Activated gamma-delta T cell (primary cell): ENCODE data around the gene TFF2.
A peak's percentile ranks its signal among the peaks of the same experiment; 100 is the strongest.

Source experiments
- DNase-seq: peaks from one replicate; lab custom pipeline; 2025; lab: John Stamatoyannopoulos, UW

Gene TFF2

GRCh38 chr21:42384156-42384945 is 33.6 kb upstream of the TFF2 start:
- no peak for DNase-seq

- no peak for DNase-seq
These were observed 32.5 kb upstream of the TFF2 start for GRCh38 chr21:42383331-42383730.

- no peak for DNase-seq
These were observed 32.1 kb upstream of the TFF2 start for GRCh38 chr21:42382915-42383314.

GRCh38 chr21:42381347-42381984 is 30.7 kb upstream of the TFF2 start:
- no peak for DNase-seq

- no peak for DNase-seq
These were observed 28.8 kb upstream of the TFF2 start for GRCh38 chr21:42379426-42380215.

- no peak for DNase-seq
These were observed 27.6 kb upstream of the TFF2 start for GRCh38 chr21:42378418-42378817.

GRCh38 chr21:42377951-42378340 is 27.2 kb upstream of the TFF2 start:
- DNase-seq, result no peak

GRCh38 chr21:42377211-42377950 is 26.6 kb upstream of the TFF2 start:
- no peak for DNase-seq

- DNase-seq, result peak; percentile 46
These were observed 25.7 kb upstream of the TFF2 start for GRCh38 chr21:42376338-42376982.

- DNase-seq, result no peak
These were observed 25.2 kb upstream of the TFF2 start for GRCh38 chr21:42375966-42376337.

- no peak for DNase-seq
These were observed 24.7 kb upstream of the TFF2 start for GRCh38 chr21:42375506-42375905.

GRCh38 chr21:42374864-42375499 is 24.2 kb upstream of the TFF2 start:
- DNase-seq, result no peak

GRCh38 chr21:42374457-42374856 is 23.7 kb upstream of the TFF2 start:
- DNase-seq, result no peak

GRCh38 chr21:42373908-42374455 is 23.2 kb upstream of the TFF2 start:
- no peak for DNase-seq

- DNase-seq, result no peak
These were observed 22.6 kb upstream of the TFF2 start for GRCh38 chr21:42373196-42373907.

- DNase-seq, result no peak
These were observed 20.3 kb upstream of the TFF2 start for GRCh38 chr21:42370894-42371654.

- DNase-seq, result no peak
These were observed 19.0 kb upstream of the TFF2 start for GRCh38 chr21:42369821-42370220.

GRCh38 chr21:42367367-42368165 is 16.8 kb upstream of the TFF2 start:
- no peak for DNase-seq
